Stimulated activated CD8-positive, alpha-beta memory T cell treated with anti-CD3 and anti-CD28 coated beads, Interleukin-15, amount 100 ng/mL, for 24 hours (primary cell): Measurements from ENCODE around the gene FAM83G.

Source experiments
- DNase-seq: peaks from one replicate; pipeline ENCODE4 v3.0.0-alpha.2; 2020; ENCODE audit warnings: low read depth

The FAM83G gene

DNA sequence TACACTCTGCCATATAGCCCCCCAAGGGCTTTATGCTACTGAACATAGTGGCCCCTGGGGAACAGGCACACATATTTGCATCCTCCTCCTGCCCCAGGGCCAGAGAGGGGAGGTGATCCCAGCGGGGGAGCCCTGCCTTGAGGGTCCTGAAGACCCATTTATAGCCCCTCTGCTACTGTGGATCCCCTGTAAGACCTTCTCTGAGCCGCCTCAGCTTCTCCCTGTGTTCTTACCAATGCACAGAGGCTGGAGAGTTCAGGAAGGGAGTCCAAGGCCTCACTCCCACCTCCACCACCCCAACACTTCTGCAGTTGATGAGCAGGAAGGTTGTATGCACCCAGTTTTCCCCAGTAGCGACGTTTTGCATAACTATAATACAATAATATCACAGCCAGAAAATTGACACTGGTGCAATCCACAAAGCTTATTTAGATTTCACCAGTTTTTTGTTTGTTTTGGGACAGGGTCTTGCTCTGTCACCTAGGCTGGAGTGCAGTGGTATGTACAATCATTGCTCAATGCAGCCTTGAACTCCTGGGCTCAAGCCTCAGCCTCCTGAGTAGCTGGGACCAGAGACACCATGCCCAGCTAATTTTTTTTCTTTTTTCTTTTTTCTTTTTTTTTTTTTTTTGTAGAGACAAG is 1.3 kb upstream of the FAM83G start:
- no peak for DNase-seq

DNA sequence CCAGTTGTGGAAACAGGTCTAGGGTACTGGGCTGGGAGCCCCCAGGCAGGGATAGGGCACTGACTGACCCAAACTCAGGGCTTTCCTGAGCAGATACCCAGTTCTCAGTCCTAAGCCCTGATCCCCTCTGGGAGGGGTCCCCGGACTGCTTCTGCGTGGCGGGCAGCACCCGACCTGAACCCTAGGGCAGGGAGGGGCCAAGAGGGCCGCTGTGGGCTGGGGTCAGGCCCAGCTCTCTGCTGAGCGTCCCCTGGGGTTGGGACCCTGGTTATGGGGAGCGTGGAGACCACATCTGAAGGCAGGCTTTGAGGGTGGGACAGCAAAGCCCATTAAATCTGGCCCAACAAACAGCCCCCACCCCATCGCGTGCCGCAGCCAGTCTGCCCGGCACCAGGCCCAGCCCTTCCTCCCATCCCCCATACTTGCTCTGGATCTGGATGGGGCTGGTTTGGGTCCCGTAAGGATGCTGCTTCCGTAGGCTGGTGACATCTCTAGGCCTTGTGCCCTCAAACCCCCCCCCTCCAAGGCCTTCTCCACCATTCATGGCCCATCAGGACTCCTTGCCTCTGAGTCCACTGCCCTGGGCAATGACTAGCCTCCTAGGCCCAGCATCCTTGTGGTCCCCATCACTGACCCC is 691 bp upstream of the FAM83G start:
- DNase-seq: no peak

- DNase-seq: peak; percentile 15
These were observed 782 bp downstream of the FAM83G start for GRCh38 chr17:19003543-19004420.

- no peak for DNase-seq
These were observed 1.6 kb downstream of the FAM83G start for GRCh38 chr17:19002805-19003542.

GRCh38 chr17:19001907-19002590 is 2.5 kb downstream of the FAM83G start:
- no peak for DNase-seq

DNA sequence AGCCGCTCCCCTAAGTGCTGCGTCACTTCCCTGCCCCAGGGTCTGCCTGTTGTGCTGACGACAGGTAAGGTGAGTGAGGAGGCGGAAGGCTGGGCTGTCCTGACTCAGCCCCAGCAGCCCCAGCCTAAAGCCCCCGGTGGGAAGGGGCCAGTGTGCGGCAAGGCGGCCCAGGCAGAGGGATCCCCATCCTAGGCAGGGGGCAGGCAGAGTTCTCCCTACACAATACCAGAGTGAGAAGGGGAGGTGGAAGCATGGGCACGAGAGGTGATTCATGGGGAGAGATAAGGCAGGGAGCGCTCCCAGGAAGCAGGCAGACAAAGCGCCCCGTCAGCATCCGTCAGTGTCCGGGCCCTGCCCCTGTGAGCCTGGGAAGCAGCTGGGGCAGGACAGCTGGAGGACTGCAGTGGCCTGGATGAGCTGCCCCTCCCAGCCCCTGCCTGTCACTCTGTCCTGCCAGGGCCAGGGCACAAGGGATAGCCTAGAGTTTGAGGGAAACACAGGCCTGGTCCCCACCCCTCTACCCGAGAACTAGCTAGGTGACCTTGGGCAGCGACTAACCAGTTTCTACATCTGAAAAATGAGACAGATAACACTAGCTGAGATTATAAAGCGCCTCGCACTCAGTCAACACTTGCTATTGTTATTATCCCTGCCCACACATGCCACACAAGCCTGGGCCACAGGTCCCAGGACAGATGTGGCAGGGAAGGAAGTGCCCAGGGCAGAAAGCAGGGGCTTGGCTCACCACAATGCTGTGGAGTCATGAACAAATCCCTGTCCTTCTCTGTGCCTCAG is 3.8 kb downstream of the FAM83G start:
- DNase-seq: no peak

- DNase-seq: no peak
These were observed 4.7 kb downstream of the FAM83G start for GRCh38 chr17:18999911-19000310.

DNA sequence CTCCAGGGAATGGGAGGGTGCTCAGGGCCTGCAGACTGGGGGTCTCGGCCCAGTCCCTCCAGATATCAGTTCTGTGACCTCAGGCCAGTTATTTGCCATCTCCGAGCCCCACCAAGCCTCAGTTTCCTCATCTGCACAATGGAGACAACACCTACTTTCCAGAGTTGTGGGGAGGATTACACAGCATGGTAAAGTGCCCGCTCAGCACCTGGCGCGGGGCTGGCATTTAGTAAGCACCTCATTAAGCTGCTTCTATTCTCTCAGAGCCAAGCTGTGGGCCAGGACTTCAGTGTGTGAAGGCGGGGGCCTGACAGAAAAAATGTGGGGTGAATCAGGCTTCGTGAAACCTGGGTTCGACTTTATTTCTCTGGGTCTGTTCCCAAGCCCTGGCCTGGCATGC is 5.2 kb downstream of the FAM83G start:
- no peak for DNase-seq

DNA sequence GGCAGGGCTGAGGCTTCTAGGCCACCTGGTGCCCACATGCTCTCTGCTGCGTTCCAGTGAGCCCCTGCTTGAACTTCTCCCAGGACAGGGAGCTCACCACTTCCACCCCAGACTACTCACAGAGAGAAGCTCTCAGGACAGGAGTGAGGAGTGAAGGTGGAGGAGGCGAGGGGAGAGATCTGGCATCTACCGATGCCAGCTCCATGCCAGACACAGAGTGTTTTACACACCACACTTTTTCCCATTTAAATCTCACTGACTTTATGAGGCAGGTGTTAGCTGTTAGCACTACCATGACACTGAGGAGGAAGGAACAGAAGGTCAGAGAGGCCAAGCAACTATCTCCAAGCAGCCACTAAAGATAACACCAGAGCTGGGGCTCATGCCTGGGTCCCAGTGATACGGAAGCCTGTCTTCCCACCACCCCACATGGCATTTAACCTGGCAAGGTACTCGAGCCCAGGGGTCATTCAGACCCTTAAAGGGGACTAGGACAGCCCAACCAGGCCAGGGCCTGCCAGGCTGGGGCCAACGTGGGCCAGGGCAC is 6.8 kb downstream of the FAM83G start:
- DNase-seq: no peak

GRCh38 chr17:18996458-18996857 is 8.1 kb downstream of the FAM83G start:
- no peak for DNase-seq

GRCh38 chr17:18995220-18995619 is 9.3 kb downstream of the FAM83G start:
- DNase-seq: no peak

DNA sequence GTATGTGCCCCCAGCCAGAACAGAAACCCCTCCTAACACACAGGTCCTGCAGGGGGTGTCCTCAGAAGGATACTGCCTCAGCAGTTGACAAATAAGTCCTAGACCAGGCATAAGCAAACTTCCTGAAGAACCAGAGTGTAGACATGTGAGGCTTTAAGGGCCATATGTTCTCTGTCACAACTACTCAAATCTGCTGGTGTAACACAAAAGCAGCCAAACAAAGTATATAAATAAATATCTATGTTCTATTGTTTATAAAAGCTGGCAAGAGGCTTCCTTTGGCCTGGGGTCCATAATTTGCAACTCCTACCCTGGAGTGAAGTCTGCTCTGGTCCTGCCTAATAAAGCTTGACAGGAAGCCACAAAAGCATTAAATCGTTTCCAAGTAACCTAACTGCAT is 9.9 kb downstream of the FAM83G start:
- DNase-seq: no peak

DNA sequence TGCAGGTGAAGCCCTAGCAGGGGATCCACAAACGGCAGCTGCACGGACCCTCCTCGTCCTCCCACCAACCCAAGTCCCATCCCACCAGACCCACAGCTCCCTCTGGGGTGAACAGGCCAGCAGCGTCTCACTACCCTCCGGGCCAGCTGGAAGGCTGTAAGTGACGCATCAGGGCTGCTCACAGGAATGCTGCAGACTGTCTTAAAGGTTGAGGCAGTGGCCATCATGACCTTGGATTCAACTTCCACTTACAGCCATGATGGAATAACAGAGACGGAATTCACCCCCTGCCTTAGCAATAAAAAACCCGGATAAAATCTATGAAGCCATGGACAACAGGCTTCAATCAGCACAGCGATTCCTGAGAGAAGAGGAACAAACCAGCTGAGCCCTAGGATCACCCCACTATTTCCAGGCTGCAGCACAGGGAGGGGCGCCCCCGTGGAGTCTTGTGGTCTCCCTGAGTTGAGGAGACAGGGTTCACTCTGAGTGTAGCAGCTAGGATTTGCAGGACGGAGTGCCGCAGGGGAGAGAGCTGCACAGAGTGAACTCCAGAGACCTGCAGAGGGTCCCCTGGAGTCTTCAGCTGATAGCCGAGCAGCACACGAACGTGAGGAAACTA is 10.5 kb downstream of the FAM83G start:
- DNase-seq: no peak

- no peak for DNase-seq
These were observed 12.0 kb downstream of the FAM83G start for GRCh38 chr17:18992454-18993130.

DNA sequence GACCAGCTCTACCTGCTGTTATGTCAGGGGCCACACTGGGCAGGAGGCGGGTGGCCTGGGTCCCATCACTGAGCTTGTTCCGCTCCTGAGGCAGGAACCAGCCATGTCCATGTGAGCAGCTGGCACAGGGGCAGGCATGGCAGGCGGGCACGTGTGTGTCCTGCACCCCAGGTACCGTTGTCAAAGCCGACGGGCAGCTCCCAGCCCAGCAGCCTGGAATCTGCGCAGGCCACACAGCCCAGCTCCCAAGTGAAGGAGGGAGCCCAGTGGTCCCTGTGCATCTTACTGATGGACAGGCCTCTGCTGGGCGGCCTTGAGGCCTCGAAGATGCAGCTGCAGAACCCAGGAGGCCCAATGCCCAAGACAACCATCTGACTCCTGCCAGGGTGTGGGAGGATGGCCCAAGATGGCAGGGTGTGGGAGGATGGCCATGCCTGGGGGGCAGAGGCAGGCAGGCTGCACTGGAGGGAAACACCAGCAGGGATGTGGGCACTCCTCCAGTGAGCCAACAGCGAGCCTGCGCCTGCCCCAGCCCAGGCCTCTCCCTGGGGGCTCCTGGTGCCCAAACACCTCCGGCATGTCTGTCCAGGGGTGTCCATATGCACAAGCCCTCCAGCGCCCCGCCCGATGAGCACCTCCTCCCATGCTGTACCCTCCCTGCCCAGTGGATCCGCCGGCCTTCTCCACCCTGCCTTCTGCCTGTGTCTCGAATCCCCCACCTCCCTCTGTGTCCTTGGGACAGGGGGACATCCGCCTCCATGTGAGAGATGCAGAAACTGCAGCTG is 12.8 kb downstream of the FAM83G start:
- no peak for DNase-seq

DNA sequence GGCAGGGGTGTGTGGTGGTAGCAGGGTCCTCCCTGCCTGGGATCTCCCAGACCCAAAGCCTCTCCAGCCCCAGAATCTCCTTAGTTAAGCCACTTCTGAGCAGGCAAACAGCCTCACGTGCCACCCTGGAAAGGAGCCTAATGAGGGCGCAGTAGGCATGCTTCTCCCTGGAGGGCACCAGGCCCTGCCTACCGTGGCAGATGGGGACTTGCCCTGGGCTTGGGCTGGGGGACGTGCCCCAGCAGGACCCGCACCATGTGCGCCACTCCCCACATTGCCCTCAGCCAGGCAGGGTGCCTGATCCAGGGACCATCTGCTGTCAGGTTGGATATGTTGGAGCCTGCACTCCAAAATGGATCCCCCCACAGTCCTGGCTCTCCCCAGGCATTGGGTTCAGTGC is 14.2 kb downstream of the FAM83G start:
- no peak for DNase-seq

DNA sequence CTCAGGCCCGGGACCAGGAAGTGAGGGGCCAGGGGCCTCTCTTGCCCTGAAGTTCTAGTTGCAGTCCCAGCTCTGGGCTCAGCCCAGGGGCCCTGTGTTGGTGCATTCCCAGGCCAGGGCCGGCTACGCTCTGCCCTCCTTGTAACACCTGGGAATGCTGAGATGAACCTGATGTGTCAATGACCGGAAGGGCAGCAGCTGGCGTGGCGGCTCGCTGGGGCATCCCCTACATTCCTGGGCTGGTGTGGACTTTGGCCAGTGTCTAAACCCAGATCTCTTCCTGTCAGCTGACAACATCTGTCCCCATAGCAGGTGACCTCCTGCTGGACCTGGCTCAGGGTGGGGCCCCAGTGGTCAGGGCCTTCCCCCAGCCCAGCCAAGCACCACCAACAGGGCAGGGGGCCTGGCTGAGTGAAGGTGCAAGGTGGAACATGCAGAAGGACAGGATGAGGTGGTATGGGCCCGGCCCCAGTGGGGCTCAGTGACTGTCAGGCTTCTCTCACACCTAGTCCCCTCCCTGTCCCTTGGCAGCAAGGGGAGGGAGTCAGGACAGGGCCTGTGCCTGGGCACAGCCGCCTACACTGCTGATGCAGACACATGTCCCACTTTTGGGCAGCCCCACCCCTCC is 15.9 kb downstream of the FAM83G start:
- no peak for DNase-seq

- no peak for DNase-seq
These were observed 16.6 kb downstream of the FAM83G start for GRCh38 chr17:18987862-18988545.
